SK-N-MC (cell line): ENCODE measurements around the gene PLA2R1.

Source experiments
- EZH2 ChIP-seq: fragments of 200-600 bp; sonication (generic); IDR thresholded peaks from one replicate; pipeline ENCODE4 v1.6.1; 2017; ENCODE audit warnings: antibody characterized with exemption
- POLR2AphosphoS5 ChIP-seq: IDR thresholded peaks from 2 replicates; pipeline ENCODE4 v1.6.1; 2012; ENCODE audit warnings: mild to moderate bottlenecking, low read depth, low read length, borderline replicate concordance

DNA sequence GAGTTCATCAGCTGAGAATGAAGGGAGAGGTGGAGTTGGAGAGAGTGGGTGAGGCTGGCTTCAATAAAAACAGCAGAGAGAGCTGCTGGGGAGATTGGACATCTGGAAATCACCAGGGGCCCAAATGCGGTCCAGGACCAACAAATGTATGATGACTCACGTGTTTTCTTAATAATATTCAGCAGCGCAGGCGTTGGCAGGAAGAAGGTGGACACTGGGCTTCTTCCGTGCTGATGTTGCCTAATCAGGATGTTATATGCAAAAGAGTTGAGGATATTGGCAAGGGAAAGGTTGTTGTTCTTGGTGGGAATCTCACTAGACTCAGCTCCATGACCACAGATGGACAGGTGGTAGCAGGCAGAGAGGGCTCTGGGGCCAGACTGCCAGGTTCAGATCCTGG is 12.8 kb upstream of the PLA2R1 start:
- TF ChIP-seq EZH2 (no peak), POLR2AphosphoS5 (no peak)
